ENCODE results near the gene ARL4D.

Gene ARL4D

DNA sequence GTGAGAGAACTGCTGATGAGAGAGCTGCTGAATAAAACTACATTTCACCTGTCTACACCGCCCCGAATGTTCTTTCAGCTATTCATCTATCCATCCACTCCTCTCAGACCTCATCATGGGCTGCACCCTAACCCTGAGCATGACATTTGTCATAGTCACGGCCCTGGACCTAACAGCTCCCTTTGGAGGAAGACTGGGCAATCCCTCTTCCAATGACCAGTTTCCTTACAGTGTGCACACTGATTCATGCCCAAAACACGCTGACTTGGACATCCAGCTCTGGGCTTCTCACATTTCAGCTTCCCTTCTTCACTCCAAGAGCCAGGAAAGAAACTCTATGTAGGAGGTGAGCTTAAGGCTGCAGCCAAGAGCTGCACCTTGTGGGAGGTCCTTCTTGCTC is 41.8 kb upstream of the ARL4D start:
- TF ChIP-seq ZNF658 (tag by site-specific recombination; IDR thresholded peaks at IDR 0.05) = no peak
- TF ChIP-seq ZNF132 (tag by site-specific recombination; IDR thresholded peaks at IDR 0.05; ENCODE audit: borderline replicate concordance) = no peak
- peak; percentile 34; the same call in 1 of the 2 replicates for TF ChIP-seq GLIS1 (tag by site-specific recombination; IDR thresholded peaks at IDR 0.05)
- TF ChIP-seq ZNF16 (tag by site-specific recombination; IDR thresholded peaks at IDR 0.05; ENCODE audit: low read depth) = no peak
- no peak for TF ChIP-seq PRDM1 (tag by site-specific recombination; IDR thresholded peaks at IDR 0.05)
- Histone ChIP-seq H3K36me3 (ENCODE audit: control insufficient read depth in 2 of 2, insufficient read depth in 1 of 2, low read length in 2 of 2) (peaks cover 0 to under 1% of the 10 kb centered on the region in 2 experiments; a peak in 1 of 3 replicates), H3K4me1 (ENCODE audit: control insufficient read depth, insufficient read depth, low read length) (no peaks in the 10 kb centered on the region), H3K4me3 (ENCODE audit: low read depth, low read length) (no peak overlapping the region), H3K9me3 (ENCODE audit: control insufficient read depth, insufficient read depth, low read depth, low read length) (no peaks in the 10 kb centered on the region), H3K27ac (ENCODE audit: extremely low read depth, low read depth, low read length) (no peak overlapping the region)
- CTCF ChIA-PET = interaction anchor here (0.8 to 3.2 kb wide), 9 partner anchors 9 to 127 kb away, joined by 3 to 23 read pairs (median 4); partner anchors contain the start of gene DHX8
- POLR2A ChIA-PET = interaction anchor here (0.5 to 4.4 kb wide), 6 partner anchors 11 to 54 kb away, joined by 3 to 83 read pairs (median 4); no protein-coding TSS in a partner anchor

DNA sequence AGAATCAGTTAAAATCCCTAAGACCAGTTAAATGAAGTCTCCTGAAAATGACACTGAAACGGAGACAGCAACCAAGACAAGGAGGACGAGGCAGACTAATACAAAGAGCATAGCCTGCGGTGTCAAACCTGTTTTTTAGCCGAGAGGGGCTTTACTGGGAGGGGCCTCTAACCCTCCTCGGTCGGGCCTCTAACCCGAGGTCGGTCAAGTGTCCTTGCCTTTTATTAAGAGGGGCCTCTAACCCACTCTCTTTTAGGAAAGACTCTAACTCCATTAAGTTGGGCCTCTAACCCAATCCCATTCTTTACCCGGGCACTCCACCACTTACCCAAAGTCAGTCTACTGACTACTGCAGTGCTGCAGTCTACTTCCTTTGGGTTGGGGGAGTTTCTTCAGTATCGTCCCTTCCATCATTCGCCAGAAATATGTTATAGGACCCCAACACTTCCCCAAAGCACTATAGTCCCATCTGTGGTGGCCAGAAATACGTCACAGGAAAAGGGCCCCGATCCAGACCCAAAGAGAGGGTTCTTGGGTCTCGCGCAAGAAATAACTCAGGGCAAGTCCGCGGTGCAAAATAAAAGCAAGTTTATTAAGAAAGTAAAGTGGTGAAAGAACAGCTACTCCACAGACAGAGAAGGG is 39.2 kb upstream of the ARL4D start:
- TF ChIP-seq ZNF768 (tag by site-specific recombination; IDR thresholded peaks at IDR 0.05) = no peak
- no peak for TF ChIP-seq ZEB2 (tag by site-specific recombination; IDR thresholded peaks at IDR 0.05)
- CTCF ChIA-PET = interaction anchor here (0.9 kb wide), 1 partner anchor 292 kb away, joined by 3 read pairs; no protein-coding TSS in a partner anchor
- no peak overlapping the region for H3K27ac ChIP-seq (ENCODE audit: extremely low read depth, low read depth, low read length)

DNA sequence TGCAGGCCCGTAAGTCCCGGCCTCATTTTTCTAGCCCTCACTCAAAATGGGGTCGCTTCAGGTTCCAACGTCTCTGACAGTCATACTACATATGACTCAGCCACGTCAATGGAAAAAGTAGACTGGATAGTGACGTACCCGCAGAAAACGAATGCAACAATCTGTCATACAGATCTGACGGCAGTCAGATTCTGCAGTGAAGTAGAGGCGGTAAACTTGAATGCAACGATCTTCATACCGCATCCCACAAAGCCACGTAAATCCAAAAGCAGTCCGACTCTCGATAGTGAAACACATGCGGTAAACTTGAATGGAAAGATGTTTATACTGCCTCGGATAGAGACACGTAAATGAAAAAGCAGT is 38.4 kb upstream of the ARL4D start:
- POLR2A ChIA-PET = interaction anchor here (4.4 kb wide), 1 partner anchor 8 kb away, joined by 83 read pairs; no protein-coding TSS in a partner anchor
- Histone ChIP-seq H3K4me3 (ENCODE audit: low read depth, low read length) (no peak overlapping the region), H3K27ac (ENCODE audit: extremely low read depth, low read depth, low read length) (no peak overlapping the region), H3K36me3 (ENCODE audit: control insufficient read depth in 2 of 2, insufficient read depth in 1 of 2, low read length in 2 of 2) (no peaks in the 10 kb centered on the region), H3K4me1 (ENCODE audit: control insufficient read depth, insufficient read depth, low read length) (no peaks in the 10 kb centered on the region), H3K9me3 (ENCODE audit: control insufficient read depth, insufficient read depth, low read depth, low read length) (no peaks in the 10 kb centered on the region)
- CTCF ChIA-PET = interaction anchor here (0.9 kb wide), 1 partner anchor 291 kb away, joined by 3 read pairs; no protein-coding TSS in a partner anchor
- no peak for TF ChIP-seq ZEB2 (tag by site-specific recombination; IDR thresholded peaks at IDR 0.05)
- TF ChIP-seq ZSCAN16 (tag by site-specific recombination; IDR thresholded peaks at IDR 0.05) = no peak
- no peak for TF ChIP-seq ZNF664 (tag by site-specific recombination; IDR thresholded peaks at IDR 0.05)
- no peak for TF ChIP-seq FEZF1 (tag by site-specific recombination; IDR thresholded peaks at IDR 0.05)
- TF ChIP-seq ZNF133 (tag by site-specific recombination; IDR thresholded peaks at IDR 0.05) = no peak
- TF ChIP-seq ZFHX2 (tag by site-specific recombination; conservative IDR thresholded peaks at IDR 0.05) = no peak
- TF ChIP-seq SP3 (tag by site-specific recombination; IDR thresholded peaks at IDR 0.05) = no peak
- TF ChIP-seq, protein P1, sequence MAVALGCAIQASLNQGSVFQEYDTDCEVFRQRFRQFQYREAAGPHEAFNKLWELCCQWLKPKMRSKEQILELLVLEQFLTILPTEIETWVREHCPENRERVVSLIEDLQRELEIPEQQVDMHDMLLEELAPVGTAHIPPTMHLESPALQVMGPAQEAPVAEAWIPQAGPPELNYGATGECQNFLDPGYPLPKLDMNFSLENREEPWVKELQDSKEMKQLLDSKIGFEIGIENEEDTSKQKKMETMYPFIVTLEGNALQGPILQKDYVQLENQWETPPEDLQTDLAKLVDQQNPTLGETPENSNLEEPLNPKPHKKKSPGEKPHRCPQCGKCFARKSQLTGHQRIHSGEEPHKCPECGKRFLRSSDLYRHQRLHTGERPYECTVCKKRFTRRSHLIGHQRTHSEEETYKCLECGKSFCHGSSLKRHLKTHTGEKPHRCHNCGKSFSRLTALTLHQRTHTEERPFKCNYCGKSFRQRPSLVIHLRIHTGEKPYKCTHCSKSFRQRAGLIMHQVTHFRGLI (tag by site-specific recombination; IDR thresholded peaks at IDR 0.05) = no peak
- no peak for TF ChIP-seq SALL2 (tag by site-specific recombination; IDR thresholded peaks at IDR 0.05; ENCODE audit: borderline replicate concordance)
- TF ChIP-seq ZNF23 (tag by site-specific recombination; IDR thresholded peaks at IDR 0.05; ENCODE audit: borderline replicate concordance) = no peak
- no peak for TF ChIP-seq ZFP37 (tag by site-specific recombination; IDR thresholded peaks at IDR 0.05)
- TF ChIP-seq, protein P2, sequence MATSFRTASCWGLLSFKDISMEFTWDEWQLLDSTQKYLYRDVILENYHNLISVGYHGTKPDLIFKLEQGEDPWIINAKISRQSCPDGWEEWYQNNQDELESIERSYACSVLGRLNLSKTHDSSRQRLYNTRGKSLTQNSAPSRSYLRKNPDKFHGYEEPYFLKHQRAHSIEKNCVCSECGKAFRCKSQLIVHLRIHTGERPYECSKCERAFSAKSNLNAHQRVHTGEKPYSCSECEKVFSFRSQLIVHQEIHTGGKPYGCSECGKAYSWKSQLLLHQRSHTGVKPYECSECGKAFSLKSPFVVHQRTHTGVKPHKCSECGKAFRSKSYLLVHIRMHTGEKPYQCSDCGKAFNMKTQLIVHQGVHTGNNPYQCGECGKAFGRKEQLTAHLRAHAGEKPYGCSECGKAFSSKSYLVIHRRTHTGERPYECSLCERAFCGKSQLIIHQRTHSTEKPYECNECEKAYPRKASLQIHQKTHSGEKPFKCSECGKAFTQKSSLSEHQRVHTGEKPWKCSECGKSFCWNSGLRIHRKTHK (tag by site-specific recombination; IDR thresholded peaks at IDR 0.05) = no peak
- TF ChIP-seq ZNF501 (tag by site-specific recombination; IDR thresholded peaks at IDR 0.05) = no peak
- no peak for TF ChIP-seq ZNF768 (tag by site-specific recombination; IDR thresholded peaks at IDR 0.05)
- TF ChIP-seq ZBTB20 (tag by site-specific recombination; IDR thresholded peaks at IDR 0.05) = no peak
- TF ChIP-seq, protein P3, sequence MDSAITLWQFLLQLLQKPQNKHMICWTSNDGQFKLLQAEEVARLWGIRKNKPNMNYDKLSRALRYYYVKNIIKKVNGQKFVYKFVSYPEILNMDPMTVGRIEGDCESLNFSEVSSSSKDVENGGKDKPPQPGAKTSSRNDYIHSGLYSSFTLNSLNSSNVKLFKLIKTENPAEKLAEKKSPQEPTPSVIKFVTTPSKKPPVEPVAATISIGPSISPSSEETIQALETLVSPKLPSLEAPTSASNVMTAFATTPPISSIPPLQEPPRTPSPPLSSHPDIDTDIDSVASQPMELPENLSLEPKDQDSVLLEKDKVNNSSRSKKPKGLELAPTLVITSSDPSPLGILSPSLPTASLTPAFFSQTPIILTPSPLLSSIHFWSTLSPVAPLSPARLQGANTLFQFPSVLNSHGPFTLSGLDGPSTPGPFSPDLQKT (IDR thresholded peaks at IDR 0.05; ENCODE audit: borderline replicate concordance, low read depth, low read length) = no peak
- TF ChIP-seq, protein P4, sequence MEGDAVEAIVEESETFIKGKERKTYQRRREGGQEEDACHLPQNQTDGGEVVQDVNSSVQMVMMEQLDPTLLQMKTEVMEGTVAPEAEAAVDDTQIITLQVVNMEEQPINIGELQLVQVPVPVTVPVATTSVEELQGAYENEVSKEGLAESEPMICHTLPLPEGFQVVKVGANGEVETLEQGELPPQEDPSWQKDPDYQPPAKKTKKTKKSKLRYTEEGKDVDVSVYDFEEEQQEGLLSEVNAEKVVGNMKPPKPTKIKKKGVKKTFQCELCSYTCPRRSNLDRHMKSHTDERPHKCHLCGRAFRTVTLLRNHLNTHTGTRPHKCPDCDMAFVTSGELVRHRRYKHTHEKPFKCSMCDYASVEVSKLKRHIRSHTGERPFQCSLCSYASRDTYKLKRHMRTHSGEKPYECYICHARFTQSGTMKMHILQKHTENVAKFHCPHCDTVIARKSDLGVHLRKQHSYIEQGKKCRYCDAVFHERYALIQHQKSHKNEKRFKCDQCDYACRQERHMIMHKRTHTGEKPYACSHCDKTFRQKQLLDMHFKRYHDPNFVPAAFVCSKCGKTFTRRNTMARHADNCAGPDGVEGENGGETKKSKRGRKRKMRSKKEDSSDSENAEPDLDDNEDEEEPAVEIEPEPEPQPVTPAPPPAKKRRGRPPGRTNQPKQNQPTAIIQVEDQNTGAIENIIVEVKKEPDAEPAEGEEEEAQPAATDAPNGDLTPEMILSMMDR (tag by site-specific recombination; IDR thresholded peaks at IDR 0.05) = no peak
- no peak for TF ChIP-seq OVOL3 (tag by site-specific recombination; IDR thresholded peaks at IDR 0.05)

More for the DNA sequence above, 39.2 kb upstream of the ARL4D start:
- Histone ChIP-seq H3K4me1 (ENCODE audit: control insufficient read depth, insufficient read depth, low read length) (no peaks in the 10 kb centered on the region), H3K36me3 (ENCODE audit: control insufficient read depth in 2 of 2, insufficient read depth in 1 of 2, low read length in 2 of 2) (no peaks in the 10 kb centered on the region), H3K9me3 (ENCODE audit: control insufficient read depth, insufficient read depth, low read depth, low read length) (no peaks in the 10 kb centered on the region), H3K4me3 (ENCODE audit: low read depth, low read length) (no peak overlapping the region)
- POLR2A ChIA-PET = interaction anchor here (4.4 kb wide), 1 partner anchor 8 kb away, joined by 83 read pairs; no protein-coding TSS in a partner anchor

Measured in HEK293 (cell line).